ENCODE data around the gene GRPEL2.

GRPEL2 gene

GRCh38 chr5:149345147-149345891, at the start of gene GRPEL2:
Gene GRPEL2 (plus strand): TSS chr5:149345499. CDS start chr5:149345540, 41 bp downstream.
- DNase-seq (ENCODE audit: low read depth) = peak; percentile 96

GRCh38 chr5:149297340-149298025, 47.8 kb upstream of the GRPEL2 start:
- no peak for DNase-seq (ENCODE audit: low read depth)

GRCh38 chr5:149298163-149298562, 47.1 kb upstream of the GRPEL2 start:
- no peak for DNase-seq (ENCODE audit: low read depth)

- DNase-seq (ENCODE audit: low read depth) = no peak
Observed at GRCh38 chr5:149298842-149299404, 46.4 kb upstream of the GRPEL2 start.

GRCh38 chr5:149299451-149300054, 45.7 kb upstream of the GRPEL2 start:
- DNase-seq (ENCODE audit: low read depth) = no peak

GRCh38 chr5:149300441-149300840, 44.9 kb upstream of the GRPEL2 start:
- no peak for DNase-seq (ENCODE audit: low read depth)

- DNase-seq (ENCODE audit: low read depth) = no peak
Observed at GRCh38 chr5:149301049-149301743, 44.1 kb upstream of the GRPEL2 start.

GRCh38 chr5:149301744-149302380, 43.4 kb upstream of the GRPEL2 start:
- no peak for DNase-seq (ENCODE audit: low read depth)

- DNase-seq (ENCODE audit: low read depth) = no peak
Observed at GRCh38 chr5:149302641-149303040, 42.7 kb upstream of the GRPEL2 start.

GRCh38 chr5:149303210-149303609, 42.1 kb upstream of the GRPEL2 start:
- DNase-seq (ENCODE audit: low read depth) = no peak

GRCh38 chr5:149304195-149305078, 40.9 kb upstream of the GRPEL2 start:
- no peak for DNase-seq (ENCODE audit: low read depth)

- no peak for DNase-seq (ENCODE audit: low read depth)
Observed at GRCh38 chr5:149309354-149309753, 35.9 kb upstream of the GRPEL2 start.

- no peak for DNase-seq (ENCODE audit: low read depth)
Observed at GRCh38 chr5:149310488-149310887, 34.8 kb upstream of the GRPEL2 start.

GRCh38 chr5:149310947-149311658, 34.2 kb upstream of the GRPEL2 start:
- peak; percentile 57 for DNase-seq (ENCODE audit: low read depth)

- no peak for DNase-seq (ENCODE audit: low read depth)
Observed at GRCh38 chr5:149313151-149313841, 32.0 kb upstream of the GRPEL2 start.

GRCh38 chr5:149314571-149315111, 30.7 kb upstream of the GRPEL2 start:
- no peak for DNase-seq (ENCODE audit: low read depth)

GRCh38 chr5:149315753-149316152, 29.5 kb upstream of the GRPEL2 start:
- no peak for DNase-seq (ENCODE audit: low read depth)

GRCh38 chr5:149317281-149318048, 27.8 kb upstream of the GRPEL2 start:
- peak; percentile 17 for DNase-seq (ENCODE audit: low read depth)

Measured in fibroblast of the conjunctiva (primary cell).